ENCODE results near the gene LARP4.

- TF ChIP-seq CTCF (IDR thresholded peaks at IDR 0.05; ENCODE audit: low read depth, low read length) (no peak), POLR2A (IDR thresholded peaks at IDR 0.05; ENCODE audit: extremely low read depth, insufficient read length) (no peak), MYC (IDR thresholded peaks at IDR 0.05; ENCODE audit: low read depth, low read length) (no peak)
Measured at GRCh38 chr12:50452795-50453194, 52.1 kb downstream of the LARP4 start.

Measured in NB4 (cell line).